Stimulated activated CD4-positive, alpha-beta T cell treated with anti-CD3 and anti-CD28 coated beads, Interleukin-2, amount 100 ng/mL, for 24 hours (primary cell): ENCODE measurements around the gene HERC6.
A peak's percentile ranks its signal among the peaks of the same experiment; 100 is the strongest.
"Not testable (repeated sequence)": the region's sequence is repeated elsewhere in the genome, so short reads cannot be mapped to it uniquely, and the experiment has no call there.

Experiments
- DNase-seq, 2 donors: peaks; one replicate each; pipeline ENCODE4 v3.0.0-alpha.2; 2020

HERC6 gene

DNA sequence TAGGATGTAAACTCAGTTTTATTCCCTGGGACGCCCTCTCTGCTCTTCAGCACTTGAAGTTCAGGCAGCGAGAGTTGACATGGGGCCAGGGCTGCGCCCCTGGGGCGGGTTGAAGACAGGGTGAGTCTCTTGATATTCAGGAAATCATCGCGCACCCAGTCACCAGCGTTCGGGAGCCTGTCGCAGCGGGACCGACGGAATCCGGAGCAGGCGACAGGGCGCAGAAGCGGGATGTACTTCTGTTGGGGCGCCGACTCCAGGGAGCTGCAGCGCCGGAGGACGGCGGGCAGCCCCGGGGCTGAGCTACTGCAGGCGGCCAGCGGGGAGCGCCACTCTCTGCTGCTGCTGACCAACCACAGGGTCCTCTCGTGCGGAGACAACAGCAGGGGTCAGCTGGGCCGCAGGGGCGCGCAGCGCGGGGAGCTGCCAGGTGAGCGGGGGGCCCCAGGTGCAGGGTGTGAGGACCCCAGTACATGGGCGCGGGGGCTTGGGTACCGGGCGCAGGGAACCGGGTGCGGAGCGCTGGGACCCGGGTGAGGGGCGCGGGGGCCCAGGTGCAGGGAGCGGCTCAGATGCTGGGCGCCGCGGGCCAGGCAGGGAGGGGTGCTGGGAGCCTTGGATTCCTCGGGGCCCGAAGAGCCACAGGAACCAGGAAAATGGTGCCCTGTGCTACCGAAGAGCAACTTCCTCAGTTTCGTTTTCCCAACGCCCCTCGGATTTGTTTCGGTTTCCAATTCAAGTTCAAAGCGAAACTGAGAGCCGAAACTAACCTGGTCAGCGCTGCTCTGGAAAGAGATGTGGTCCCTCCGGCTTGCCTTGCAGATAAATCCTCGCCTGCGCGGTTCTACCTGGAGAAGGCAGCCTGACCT is at the start of gene HERC6:
HERC6 (plus strand) TSS at position 162 of the 869 bp plus-strand sequence; CDS start at position 232, 70 bp downstream.
- peak; percentile 71 to 76 for DNase-seq

- DNase-seq, result no peak
Measured at GRCh38 chr4:88333741-88334405, 44.8 kb upstream of the HERC6 start.

- no peak for DNase-seq
Measured at GRCh38 chr4:88335092-88335665, 43.5 kb upstream of the HERC6 start.

GRCh38 chr4:88341227-88342192 is 37.1 kb upstream of the HERC6 start:
- no peak for DNase-seq

GRCh38 chr4:88346902-88347301 is 31.8 kb upstream of the HERC6 start:
- not testable (repeated sequence) for DNase-seq

GRCh38 chr4:88348761-88349160 is 29.9 kb upstream of the HERC6 start:
- DNase-seq, result not testable (repeated sequence)

- DNase-seq, result no peak
Measured at GRCh38 chr4:88350786-88351185, 27.9 kb upstream of the HERC6 start.

- DNase-seq, result no peak
Measured at GRCh38 chr4:88352062-88352740, 26.5 kb upstream of the HERC6 start.

DNA sequence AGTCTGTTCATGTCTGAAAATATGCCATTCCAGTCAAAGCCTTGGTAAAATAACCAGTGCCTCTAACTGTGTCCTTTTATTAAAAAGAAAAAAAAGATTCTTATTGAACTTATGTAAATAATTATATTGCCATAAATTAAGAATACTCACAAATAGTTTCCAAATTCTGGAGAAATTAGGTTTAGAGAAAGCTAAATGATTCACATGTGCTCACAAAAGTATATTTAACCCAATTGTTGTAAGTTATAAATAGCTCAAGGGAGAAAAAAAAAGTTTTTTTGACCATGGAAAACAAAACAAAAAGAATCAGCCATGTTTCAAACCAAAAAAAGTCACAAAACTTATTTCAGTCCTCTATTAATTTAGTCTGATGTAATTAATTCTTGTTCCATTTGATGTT is 25.3 kb upstream of the HERC6 start:
- no peak for DNase-seq

DNA sequence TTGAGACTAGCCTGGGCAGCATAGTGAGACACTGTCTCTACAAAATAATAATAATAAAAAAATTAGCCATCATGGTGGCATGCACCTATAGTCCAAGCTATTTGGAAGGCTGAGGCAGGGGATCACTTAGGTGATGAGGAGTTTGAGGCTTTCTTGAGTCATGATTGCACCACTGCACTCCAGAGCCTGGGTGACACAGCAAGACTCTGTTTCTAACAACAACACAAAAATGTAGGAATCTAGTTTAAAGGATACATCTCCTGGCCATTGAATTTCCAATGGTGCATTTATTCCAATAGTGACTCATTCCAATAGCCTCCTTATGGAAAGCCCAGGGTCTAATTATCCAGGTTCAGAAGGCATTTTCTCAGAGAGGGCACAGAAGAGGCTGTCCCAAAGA is 21.9 kb upstream of the HERC6 start:
- no peak for DNase-seq

- DNase-seq, result no peak
Measured at GRCh38 chr4:88357262-88357661, 21.4 kb upstream of the HERC6 start.

DNA sequence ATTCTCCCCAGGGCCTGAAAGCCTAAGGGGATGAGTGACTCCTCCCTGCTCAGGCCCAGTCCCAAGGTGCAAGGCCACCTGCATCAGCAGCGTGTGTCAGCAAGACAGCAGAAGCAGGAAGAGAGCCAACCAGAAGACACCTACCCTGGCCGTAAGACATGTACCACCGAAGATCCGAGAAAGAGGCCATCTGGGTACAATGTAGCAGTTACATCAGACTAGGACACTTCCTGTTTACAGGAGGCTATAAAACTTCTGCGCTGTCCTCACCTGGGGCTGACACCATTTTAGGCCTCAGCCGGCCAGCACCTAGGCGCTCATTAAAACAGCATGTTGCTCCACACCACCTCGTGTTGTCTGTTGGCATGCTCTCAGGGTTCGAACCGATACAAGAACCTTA is 19.1 kb upstream of the HERC6 start:
- no peak for DNase-seq

DNA sequence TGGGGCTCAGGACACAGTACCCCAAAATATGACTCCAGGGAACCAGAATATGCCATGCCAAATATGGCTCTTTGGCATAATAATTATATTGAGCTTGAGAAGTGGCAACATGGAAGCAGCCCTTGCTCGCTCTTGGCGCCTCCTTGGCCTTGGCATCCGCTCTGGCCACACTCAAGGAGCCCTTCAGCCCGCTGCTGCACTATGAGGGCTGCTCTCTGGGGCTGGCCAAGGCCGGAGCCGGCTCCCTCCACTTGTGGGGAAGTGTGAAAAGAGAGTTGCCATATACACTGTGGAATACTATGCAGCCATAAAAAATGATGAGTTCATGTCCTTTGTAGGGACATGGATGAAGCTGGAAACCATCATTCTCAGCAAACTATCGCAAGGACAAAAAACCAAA is 18.4 kb upstream of the HERC6 start:
- no peak for DNase-seq

DNA sequence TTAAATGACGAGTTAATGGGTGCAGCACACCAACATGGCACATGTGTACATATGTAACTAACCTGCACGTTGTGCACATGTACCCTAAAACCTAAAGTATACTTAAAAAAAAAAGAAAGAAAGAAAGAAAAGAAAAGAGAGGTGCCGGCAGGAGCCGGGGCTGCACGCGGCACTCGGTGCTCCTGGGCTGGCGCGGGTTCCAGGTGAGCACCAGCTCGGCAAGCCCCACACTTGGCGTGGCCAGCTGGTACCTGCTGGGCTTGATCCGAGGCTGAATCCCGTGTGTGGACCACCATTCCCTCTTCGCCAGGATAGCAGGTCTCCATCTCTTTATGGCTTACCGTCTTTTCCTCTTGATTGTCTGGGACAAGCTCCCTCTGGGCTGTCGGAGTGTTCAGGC is 17.9 kb upstream of the HERC6 start:
- no peak for DNase-seq

DNA sequence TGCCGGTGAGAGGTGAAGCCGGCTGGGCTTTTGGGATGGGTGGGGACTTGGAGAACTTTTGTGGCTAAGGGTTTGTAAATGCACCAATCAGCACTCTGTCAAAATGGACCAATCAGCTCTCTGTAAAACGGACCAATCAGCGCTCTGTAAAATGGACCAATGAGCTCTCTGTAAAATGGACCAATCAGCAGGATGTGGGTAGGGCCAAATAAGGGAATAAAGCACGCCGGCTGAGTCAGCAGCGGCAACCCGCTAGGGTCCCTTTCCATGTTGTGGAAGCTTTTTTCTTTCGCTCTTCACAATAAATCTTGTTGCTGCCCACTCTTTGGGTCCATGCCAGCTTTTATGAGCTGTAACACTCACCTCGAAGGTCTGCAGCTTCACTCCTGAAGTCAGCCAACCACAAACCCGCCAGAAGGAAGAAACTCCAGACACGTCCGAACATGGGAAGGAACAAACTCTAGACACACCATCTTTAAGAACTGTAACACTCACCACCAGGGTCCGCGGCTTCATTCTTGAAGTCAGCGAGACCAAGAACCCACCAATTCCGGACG is 17.4 kb upstream of the HERC6 start:
- DNase-seq, result not testable (repeated sequence)

DNA sequence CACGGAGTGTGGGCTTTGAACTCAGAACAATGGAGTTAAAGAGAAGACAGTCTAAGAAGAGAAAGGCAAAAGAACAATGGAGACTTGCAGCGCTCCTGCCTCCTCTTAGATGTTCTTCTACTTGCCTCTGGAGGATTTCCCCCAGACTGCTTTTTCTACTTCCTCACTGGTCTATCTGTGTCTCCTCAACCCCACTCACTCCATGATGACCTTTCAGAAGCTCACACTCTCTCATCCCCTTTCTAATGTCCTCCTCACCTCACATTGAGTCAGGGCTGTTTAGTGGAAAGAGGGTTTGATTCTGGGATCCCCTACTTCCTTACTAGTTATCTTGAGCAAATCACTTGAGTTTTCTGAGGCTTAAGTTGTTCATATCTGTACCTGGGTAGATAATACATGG is 12.2 kb upstream of the HERC6 start:
- DNase-seq, result no peak

DNA sequence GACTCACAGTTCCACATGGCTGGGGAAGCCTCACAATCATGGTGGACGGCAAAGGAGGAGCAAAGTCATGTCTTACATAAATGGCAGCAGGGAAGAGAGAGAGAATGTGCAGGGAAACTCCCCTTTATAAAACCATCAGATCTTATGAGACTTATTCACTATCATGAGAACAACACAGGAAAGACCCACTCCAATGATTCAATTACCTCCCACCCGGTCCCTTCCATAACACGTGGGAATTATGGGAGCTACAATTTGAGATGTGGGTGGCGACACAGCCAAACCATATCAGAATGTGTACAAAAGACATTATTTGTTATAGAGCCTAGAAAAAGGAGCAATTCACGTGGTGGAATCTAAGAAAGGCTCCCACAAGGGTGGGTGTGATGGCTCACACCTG is 10.8 kb upstream of the HERC6 start:
- no peak for DNase-seq

- not testable (repeated sequence) for DNase-seq
Measured at GRCh38 chr4:88369180-88369812, 9.4 kb upstream of the HERC6 start.

GRCh38 chr4:88381123-88381522 is 2.5 kb downstream of the HERC6 start:
- no peak for DNase-seq

- DNase-seq, result peak; percentile 32 to 55
Measured at GRCh38 chr4:88382621-88383020, 4.0 kb downstream of the HERC6 start.

DNA sequence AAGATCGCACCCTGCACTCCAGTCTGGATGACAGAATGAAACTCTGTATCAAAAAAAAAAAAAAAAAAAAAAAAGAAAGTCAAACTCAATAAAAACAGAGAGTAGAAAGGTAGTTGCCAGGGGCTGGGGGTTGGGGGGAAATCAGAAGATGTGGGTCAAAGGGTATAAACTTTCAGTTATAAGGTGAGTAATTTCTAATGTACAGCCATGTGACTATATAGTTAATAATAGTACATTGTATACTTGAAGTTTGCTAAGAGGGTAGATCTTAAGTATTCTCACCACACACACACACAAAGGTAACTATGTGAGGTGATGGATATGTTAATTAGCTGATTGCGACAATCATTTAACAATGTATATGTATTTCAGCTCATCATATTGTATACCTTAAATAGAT is 11.5 kb downstream of the HERC6 start:
- no peak for DNase-seq
